Activated naive CD8-positive, alpha-beta T cell (primary cell): Measurements from ENCODE around the gene USF2.
A peak's percentile ranks its signal among the peaks of the same experiment; 100 is the strongest.

Experiments used
- H3K27ac Mint-ChIP-seq: one replicate; pipeline ENCODE4 v1.8.0; 2021; ENCODE audit warnings: mixed read lengths
- H3K27me3 Mint-ChIP-seq: one replicate; pipeline ENCODE4 v1.8.0; 2021; ENCODE audit warnings: mixed read lengths
- H3K36me3 Mint-ChIP-seq: one replicate; pipeline ENCODE4 v1.8.0; 2021; ENCODE audit warnings: mixed read lengths
- H3K4me1 Mint-ChIP-seq: one replicate; pipeline ENCODE4 v1.8.0; 2021; ENCODE audit warnings: low read depth, mixed read lengths
- H3K4me3 Mint-ChIP-seq: one replicate; pipeline ENCODE4 v1.8.0; 2021; ENCODE audit warnings: mild to moderate bottlenecking, mixed read lengths
- H3K9me3 Mint-ChIP-seq: one replicate; pipeline ENCODE4 v1.8.0; 2021; ENCODE audit warnings: low read depth, mixed read lengths

USF2 gene

GRCh38 chr19:35267353-35267817, 1.4 kb upstream of the USF2 start:
- Mint-ChIP-seq H3K27ac (peak overlapping the region; percentile 92), H3K4me3 (peak overlapping the region; percentile 95), H3K36me3 (peaks cover 8% of the 10 kb centered on the region), H3K4me1 (peaks cover 25% of the 10 kb centered on the region), H3K27me3 (no peaks in the 10 kb centered on the region), H3K9me3 (no peaks in the 10 kb centered on the region)

GRCh38 chr19:35267818-35268535, 785 bp upstream of the USF2 start:
- Mint-ChIP-seq H3K27me3 (no peaks in the 10 kb centered on the region), H3K9me3 (no peaks in the 10 kb centered on the region), H3K36me3 (peaks cover 8% of the 10 kb centered on the region), H3K4me1 (peaks cover 24% of the 10 kb centered on the region), H3K4me3 (peak overlapping the region; percentile 95), H3K27ac (peak overlapping the region; percentile 92)

GRCh38 chr19:35269438-35270117, 816 bp downstream of the USF2 start:
- no peaks in the 10 kb centered on the region for H3K27me3 Mint-ChIP-seq
- H3K4me1 Mint-ChIP-seq = peaks cover 23% of the 10 kb centered on the region
- H3K4me3 Mint-ChIP-seq = peak overlapping the region; percentile 77
- peaks cover 6% of the 10 kb centered on the region for H3K36me3 Mint-ChIP-seq
- no peaks in the 10 kb centered on the region for H3K9me3 Mint-ChIP-seq
- no peak overlapping the region for H3K27ac Mint-ChIP-seq

- H3K4me1 Mint-ChIP-seq = peaks cover 21% of the 10 kb centered on the region
- no peaks in the 10 kb centered on the region for H3K27me3 Mint-ChIP-seq
- H3K27ac Mint-ChIP-seq = no peak overlapping the region
- H3K36me3 Mint-ChIP-seq = peaks cover 6% of the 10 kb centered on the region
- H3K4me3 Mint-ChIP-seq = peak overlapping the region; percentile 77
- no peaks in the 10 kb centered on the region for H3K9me3 Mint-ChIP-seq
These were observed 1.6 kb downstream of the USF2 start for GRCh38 chr19:35270381-35270811.

- Mint-ChIP-seq H3K36me3 (peaks cover 6% of the 10 kb centered on the region), H3K4me3 (no peak overlapping the region), H3K27ac (no peak overlapping the region), H3K4me1 (peaks cover 14% of the 10 kb centered on the region), H3K27me3 (no peaks in the 10 kb centered on the region), H3K9me3 (no peaks in the 10 kb centered on the region)
These were observed 2.8 kb downstream of the USF2 start for GRCh38 chr19:35271546-35271945.

- Mint-ChIP-seq H3K27ac (peak overlapping the region; percentile 55), H3K9me3 (no peaks in the 10 kb centered on the region), H3K36me3 (peaks cover 6% of the 10 kb centered on the region), H3K4me3 (no peak overlapping the region), H3K27me3 (no peaks in the 10 kb centered on the region), H3K4me1 (peaks cover 14% of the 10 kb centered on the region)
These were observed 3.5 kb downstream of the USF2 start for GRCh38 chr19:35272122-35272719.

GRCh38 chr19:35272954-35273649, 4.3 kb downstream of the USF2 start:
- no peaks in the 10 kb centered on the region for H3K27me3 Mint-ChIP-seq
- H3K9me3 Mint-ChIP-seq = no peaks in the 10 kb centered on the region
- H3K36me3 Mint-ChIP-seq = peaks cover 6% of the 10 kb centered on the region
- peaks cover 14% of the 10 kb centered on the region for H3K4me1 Mint-ChIP-seq
- no peak overlapping the region for H3K27ac Mint-ChIP-seq
- H3K4me3 Mint-ChIP-seq = no peak overlapping the region

GRCh38 chr19:35273686-35274259, 5.0 kb downstream of the USF2 start:
- H3K9me3 Mint-ChIP-seq = no peaks in the 10 kb centered on the region
- H3K27ac Mint-ChIP-seq = no peak overlapping the region
- no peaks in the 10 kb centered on the region for H3K27me3 Mint-ChIP-seq
- peaks cover 6% of the 10 kb centered on the region for H3K36me3 Mint-ChIP-seq
- no peak overlapping the region for H3K4me3 Mint-ChIP-seq
- peaks cover 14% of the 10 kb centered on the region for H3K4me1 Mint-ChIP-seq

GRCh38 chr19:35274323-35274722, 5.6 kb downstream of the USF2 start:
- no peaks in the 10 kb centered on the region for H3K27me3 Mint-ChIP-seq
- H3K36me3 Mint-ChIP-seq = peaks cover 6% of the 10 kb centered on the region
- peaks cover 14% of the 10 kb centered on the region for H3K4me1 Mint-ChIP-seq
- H3K9me3 Mint-ChIP-seq = no peaks in the 10 kb centered on the region
- H3K27ac Mint-ChIP-seq = no peak overlapping the region
- H3K4me3 Mint-ChIP-seq = no peak overlapping the region

GRCh38 chr19:35276706-35277281, 8.0 kb downstream of the USF2 start:
- Mint-ChIP-seq H3K4me3 (no peak overlapping the region), H3K27ac (no peak overlapping the region), H3K9me3 (no peaks in the 10 kb centered on the region), H3K27me3 (no peaks in the 10 kb centered on the region), H3K4me1 (peaks cover 12% of the 10 kb centered on the region), H3K36me3 (peaks cover 5% of the 10 kb centered on the region)

- H3K4me1 Mint-ChIP-seq = peaks cover 10% of the 10 kb centered on the region
- H3K27ac Mint-ChIP-seq = no peak overlapping the region
- H3K9me3 Mint-ChIP-seq = no peaks in the 10 kb centered on the region
- H3K27me3 Mint-ChIP-seq = peaks cover 7% of the 10 kb centered on the region
- no peak overlapping the region for H3K4me3 Mint-ChIP-seq
- H3K36me3 Mint-ChIP-seq = no peaks in the 10 kb centered on the region
These were observed 10.0 kb downstream of the USF2 start for GRCh38 chr19:35278578-35279284.

GRCh38 chr19:35279374-35279773, 10.6 kb downstream of the USF2 start:
- no peaks in the 10 kb centered on the region for H3K36me3 Mint-ChIP-seq

GRCh38 chr19:35279985-35280821, 11.4 kb downstream of the USF2 start:
- H3K27ac Mint-ChIP-seq = no peak overlapping the region
- no peak overlapping the region for H3K4me3 Mint-ChIP-seq
- peaks cover 13% of the 10 kb centered on the region for H3K27me3 Mint-ChIP-seq
- no peaks in the 10 kb centered on the region for H3K9me3 Mint-ChIP-seq
- H3K36me3 Mint-ChIP-seq = peaks cover 2% of the 10 kb centered on the region
- peaks cover 9% of the 10 kb centered on the region for H3K4me1 Mint-ChIP-seq

More at GRCh38 chr19:35279374-35279773, 10.6 kb downstream of the USF2 start:
- Mint-ChIP-seq H3K27ac (no peak overlapping the region), H3K4me1 (peaks cover 9% of the 10 kb centered on the region), H3K27me3 (peaks cover 9% of the 10 kb centered on the region), H3K9me3 (no peaks in the 10 kb centered on the region), H3K4me3 (no peak overlapping the region)
